HG02610 (cell line): Measurements from ENCODE around the gene DTHD1.

Source experiments
- ATAC-seq: cut with Tn5 transposase; IDR thresholded peaks from one replicate; pipeline ENCODE4 v1.9.1; 2021; ENCODE audit warnings: mild to moderate bottlenecking, moderate library complexity; ENCODE audit not compliant: unreplicated experiment

DTHD1 gene

DNA sequence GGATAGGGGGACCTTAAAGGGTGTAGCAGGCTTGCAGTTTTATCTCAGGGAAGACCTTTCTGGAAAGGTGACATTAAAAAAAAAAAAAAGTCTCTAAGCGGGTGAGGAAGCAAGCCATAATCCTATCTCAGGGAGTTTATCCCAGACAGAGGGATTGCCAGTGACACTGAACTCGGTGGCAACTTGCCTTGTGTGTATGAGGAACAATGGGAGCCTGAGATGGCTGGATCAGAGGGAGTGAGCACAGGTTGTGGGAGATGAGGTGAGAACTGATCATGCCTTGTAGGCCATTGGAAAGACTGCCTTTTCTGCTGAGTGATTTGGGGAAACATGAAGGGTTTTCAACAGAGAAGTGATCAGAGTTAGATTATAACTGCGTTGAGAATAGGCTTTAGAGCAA is 31.1 kb downstream of the DTHD1 start:
- no peak for ATAC-seq

- ATAC-seq = no peak
Observed at GRCh38 chr4:36313301-36313700, 31.9 kb downstream of the DTHD1 start.

GRCh38 chr4:36313703-36314102 is 32.3 kb downstream of the DTHD1 start:
- no peak for ATAC-seq

- ATAC-seq = no peak
Observed at GRCh38 chr4:36316607-36317006, 35.2 kb downstream of the DTHD1 start.

- ATAC-seq = no peak
Observed at GRCh38 chr4:36317721-36318120, 36.3 kb downstream of the DTHD1 start.

DNA sequence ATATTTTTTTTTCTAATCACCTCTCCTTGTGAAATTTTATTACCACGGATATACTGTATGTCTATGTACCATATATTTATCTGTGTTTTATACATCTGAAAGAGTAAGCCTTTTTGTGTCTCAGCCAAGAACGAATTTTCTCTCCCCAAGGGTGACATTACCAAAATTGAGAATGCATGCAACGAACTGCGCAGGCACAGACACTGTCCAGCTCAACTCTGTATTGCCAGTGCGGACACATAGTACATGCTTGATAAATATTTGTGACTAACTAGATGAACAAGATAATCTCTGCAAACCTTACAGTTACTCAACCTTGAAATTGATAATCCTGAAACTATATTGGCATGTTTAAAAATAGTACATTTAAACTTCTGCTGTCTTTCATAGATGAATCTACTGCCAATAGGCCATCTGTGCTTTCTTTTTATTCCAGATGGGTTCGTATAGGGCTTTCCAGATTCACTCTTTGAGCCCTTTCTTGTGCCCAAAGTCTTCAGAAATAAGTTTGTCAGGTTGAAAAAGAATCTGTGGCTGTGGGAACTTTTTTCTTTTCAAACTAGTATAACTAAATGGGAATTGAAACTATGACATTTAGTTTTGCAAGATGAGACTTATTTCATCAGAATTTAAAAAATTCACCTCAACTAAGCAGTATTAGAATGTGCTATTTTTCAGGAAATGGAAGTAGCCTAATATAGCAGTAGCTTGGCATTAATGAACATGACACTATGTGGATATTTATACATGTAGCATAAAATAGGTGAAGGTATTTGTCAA is 38.9 kb downstream of the DTHD1 start:
- ATAC-seq = peak; percentile 55

GRCh38 chr4:36321176-36321575 is 39.8 kb downstream of the DTHD1 start:
- no peak for ATAC-seq

- peak; percentile 52 for ATAC-seq
Observed at GRCh38 chr4:36322921-36323354, 41.5 kb downstream of the DTHD1 start.

DNA sequence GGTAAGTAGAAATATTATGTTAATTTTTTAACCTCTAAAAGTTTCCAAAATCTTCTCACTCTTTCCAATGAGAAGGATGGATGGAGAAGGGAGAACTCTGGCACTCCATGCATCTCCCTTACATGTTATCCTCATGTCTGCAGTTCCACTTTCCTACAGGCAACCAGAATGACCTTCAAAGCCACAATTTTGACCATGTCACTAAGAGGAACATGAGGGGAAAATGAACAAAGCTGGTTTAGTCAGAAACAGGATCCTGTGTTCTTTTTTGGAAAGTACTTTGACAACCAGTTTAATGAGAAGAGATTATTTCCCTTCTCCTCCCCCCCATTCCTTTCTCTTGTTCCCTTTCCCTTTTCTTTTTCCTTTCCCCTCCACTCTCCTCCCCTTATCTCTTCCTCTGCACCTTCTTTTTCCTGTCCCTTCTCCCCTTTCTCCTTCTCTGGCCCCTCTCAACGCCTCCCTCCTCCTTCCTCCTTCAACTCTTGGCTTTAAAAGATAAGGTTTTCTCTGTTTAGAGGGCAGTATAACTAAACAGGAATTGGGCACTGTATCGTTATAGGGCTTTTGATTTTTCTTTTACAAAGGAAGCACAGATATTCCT is 42.5 kb downstream of the DTHD1 start:
- ATAC-seq = no peak

DNA sequence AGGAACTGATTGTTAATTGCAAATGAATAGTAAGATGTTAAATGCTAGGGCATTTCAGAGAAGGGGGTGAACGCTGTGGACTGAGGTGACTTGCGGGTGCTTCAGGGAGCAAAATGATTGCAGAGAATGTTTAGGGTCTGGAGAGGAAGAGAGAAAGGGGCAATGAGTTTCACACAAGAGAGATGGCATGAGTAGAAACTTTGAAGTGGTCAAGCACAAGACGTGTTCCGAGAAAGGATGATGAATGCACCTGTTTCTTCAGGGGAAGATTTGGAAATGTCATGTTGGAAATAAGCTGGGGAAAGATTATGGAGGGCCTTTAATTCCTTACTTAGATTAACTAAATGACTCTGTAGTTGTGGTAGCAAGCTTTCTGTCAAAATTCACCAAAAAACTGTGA is 43.4 kb downstream of the DTHD1 start:
- ATAC-seq = no peak

- ATAC-seq = peak; percentile 74
Observed at GRCh38 chr4:36325499-36325898, 44.1 kb downstream of the DTHD1 start.

DNA sequence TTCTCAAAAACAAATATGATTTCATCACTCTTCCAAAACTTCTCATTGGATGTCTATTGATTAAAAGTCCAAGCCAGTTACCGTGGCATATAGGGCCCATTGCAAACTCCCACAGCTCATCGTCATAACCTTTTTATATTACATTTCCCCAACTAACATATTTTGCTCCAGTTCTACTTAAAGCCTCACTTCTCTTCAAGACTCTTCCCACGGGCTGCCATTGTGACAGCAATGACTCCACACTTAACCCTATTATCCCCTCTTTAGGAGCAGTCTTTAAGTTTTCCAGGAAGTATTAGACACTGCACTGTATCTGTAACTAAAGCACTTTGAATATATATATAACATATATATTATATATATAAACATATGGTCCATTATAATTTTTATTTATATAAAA is 44.5 kb downstream of the DTHD1 start:
- ATAC-seq = no peak

DNA sequence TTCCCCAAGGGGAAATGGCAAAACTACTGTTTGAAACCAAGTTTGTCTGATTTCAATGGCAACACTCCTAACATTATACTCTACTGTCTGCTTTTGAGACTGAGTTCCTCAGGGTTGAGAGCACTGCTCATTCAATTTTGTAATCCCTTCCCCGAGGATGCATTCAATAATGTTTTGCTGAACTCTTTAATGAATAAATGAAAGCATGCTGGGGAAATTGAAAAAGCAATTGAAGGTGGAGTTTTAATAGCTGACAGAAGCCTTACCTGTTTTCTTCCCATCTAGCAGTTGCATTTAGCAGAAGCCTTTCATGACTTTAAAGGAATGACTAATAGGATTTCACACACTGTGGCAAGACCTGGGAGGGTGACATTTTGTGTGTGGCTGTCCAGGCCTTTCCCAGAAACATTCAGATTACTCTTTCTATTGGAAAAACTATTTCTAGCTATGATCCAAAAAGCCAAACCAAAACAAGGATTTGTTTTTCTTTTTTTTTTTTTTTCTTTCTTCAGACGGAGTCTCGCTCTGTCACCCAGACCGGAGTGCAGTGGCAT is 45.1 kb downstream of the DTHD1 start:
- ATAC-seq = no peak

DNA sequence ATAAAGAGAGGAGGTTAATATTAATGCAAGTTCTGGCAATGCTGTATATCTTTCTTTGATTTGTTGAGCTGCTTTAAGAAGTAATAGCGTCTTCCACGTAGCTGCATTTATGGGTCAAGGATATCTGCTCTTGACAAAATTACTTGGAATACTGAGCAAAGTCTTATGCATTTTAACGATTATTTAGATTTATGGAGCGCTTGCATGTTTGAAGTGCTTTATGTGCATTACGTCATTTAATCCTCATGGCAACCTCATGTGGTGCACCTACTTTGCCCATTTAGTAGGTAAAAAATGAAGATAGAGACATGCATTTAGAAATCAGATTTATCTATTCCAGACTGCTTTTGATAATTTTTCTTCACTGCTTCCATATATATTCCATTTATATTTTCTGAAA is 46.0 kb downstream of the DTHD1 start:
- ATAC-seq = no peak

DNA sequence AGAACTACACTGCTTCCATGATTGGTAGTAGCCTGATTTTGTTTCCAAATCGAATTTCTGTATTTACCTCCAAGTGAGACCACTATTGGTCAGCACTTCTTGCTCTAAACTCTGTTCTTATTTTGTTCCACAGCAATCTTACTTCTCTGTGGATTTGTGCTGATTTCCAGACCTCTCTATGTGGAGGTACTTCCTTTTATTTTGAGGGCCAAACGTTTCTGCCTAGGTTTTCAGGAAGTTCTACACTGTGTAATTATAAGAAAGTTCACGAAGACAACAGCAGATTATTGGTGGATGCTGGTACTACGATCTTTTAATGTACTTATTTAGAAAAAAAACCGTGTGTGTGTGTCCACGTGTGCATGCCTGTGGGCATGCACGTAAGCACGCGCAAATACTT is 46.7 kb downstream of the DTHD1 start:
- ATAC-seq = no peak

- ATAC-seq = no peak
Observed at GRCh38 chr4:36329228-36329627, 47.8 kb downstream of the DTHD1 start.

DNA sequence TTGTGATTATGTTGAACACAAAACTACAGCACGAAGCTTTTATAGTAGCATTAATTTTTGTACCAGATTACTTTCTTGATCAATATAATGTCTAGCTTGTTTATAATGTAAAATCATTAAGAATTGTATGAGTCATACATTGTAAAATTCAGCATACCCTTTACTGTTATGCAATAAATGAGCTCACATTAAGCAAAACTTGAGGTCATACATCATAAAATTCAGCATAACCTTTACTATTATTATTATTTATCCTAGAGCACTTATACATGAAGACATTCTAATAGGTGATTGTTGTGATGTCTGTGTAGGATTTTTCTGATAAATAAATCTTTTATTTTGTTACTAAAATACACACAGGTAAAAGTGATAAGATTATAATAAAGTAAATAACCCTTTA is 49.4 kb downstream of the DTHD1 start:
- ATAC-seq = no peak

- ATAC-seq = peak; percentile 86
Observed at GRCh38 chr4:36332023-36332781, 50.8 kb downstream of the DTHD1 start.

GRCh38 chr4:36332782-36333131 is 51.3 kb downstream of the DTHD1 start:
- peak; percentile 98 for ATAC-seq

DNA sequence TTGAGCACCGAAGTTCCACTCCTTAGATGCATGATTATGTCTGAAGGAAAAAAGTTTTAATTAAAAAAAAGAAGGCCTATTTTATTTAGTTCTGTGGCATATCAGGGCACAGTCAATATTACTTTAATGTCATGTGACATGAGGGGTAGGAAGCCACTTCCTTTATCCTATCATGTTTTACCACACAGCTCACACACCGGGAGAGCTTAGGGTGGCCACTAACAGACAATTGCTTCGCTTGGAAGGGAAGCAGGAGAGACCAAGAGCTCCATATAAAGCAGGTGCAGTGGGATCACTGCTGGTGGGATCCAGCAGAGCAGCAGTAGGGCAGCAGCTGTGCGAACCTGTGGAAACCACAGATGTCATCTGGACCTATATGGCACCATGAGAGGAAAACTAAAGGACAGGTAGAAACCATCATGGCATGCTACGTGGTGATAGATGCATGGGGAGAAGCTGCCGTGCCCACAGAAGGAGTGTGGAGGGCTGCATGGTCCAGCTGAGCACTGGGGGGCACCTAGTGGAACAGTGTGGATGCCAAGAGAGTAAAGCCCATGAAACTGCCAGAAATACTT is 52.0 kb downstream of the DTHD1 start:
- no peak for ATAC-seq

DNA sequence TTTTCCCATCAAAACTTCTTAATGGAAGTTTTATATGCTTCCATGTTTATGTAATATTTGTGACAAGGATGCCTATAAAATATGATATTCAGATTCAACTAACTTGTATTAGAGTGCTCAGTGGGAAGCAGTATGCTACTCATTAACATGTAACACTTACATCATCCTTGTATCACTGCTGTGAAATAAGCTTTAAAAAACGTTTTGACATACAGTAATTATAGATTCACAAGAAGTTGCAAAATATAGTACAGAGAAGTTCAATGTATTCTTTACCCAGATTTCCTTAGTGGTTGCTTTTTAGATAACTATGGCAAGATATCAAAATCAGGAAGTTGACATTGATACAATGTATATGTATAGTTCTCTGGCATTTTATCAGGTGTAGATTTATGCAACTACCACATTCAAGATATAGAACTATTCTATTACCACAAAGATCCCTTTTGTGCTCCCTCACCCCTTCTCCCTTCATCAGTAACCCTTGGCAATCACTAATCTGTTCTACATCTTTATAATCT is 56.3 kb downstream of the DTHD1 start:
- ATAC-seq = no peak
